SIG-M5 (cell line): ENCODE measurements around the gene LDB2.

Source experiments
- DNase-seq: peaks from one replicate; lab custom pipeline; 2025; lab: John Stamatoyannopoulos, UW

The LDB2 gene

GRCh38 chr4:16721613-16722291 lies 176.7 kb downstream of the LDB2 start:
- DNase-seq: no peak

- no peak for DNase-seq
Observed at GRCh38 chr4:16720761-16721160, 177.7 kb downstream of the LDB2 start.

DNA sequence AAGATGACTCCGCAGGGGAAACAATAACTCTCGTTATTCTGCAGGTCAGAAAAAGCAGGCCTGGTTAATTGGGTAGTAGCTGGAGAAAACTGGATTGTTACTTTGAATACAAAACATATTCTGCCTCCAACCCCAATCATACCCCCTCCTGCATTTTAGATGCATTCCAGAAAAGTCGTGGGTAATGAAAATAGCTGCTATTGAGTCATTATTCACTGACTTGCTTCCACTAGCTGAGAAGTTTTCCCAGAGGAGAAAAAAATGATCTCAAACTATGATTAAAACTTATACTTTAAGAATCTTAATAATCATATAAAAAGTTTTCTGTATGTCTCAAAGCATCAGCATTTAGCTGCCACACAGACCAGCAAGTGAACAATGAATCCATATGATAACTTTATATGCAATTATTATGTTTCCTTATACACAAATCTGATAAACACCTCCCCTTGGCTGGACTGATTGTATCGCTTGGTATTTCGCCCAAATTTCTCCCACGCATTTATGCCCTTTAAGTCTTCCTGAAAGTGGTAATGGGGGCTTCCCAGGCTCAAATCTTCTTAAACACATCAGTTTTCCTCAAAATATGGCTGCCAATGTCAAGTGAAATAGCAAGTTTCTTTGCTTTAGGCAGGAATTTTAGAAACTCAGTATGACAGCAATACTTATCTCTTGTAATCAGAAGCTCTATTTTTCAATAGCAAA lies 181.0 kb downstream of the LDB2 start:
- no peak for DNase-seq

GRCh38 chr4:16715482-16715881 lies 183.0 kb downstream of the LDB2 start:
- DNase-seq: no peak

GRCh38 chr4:16714191-16714590 lies 184.3 kb downstream of the LDB2 start:
- DNase-seq: no peak

GRCh38 chr4:16713696-16714095 lies 184.7 kb downstream of the LDB2 start:
- DNase-seq: no peak

- DNase-seq: no peak
Observed at GRCh38 chr4:16713271-16713670, 185.2 kb downstream of the LDB2 start.

DNA sequence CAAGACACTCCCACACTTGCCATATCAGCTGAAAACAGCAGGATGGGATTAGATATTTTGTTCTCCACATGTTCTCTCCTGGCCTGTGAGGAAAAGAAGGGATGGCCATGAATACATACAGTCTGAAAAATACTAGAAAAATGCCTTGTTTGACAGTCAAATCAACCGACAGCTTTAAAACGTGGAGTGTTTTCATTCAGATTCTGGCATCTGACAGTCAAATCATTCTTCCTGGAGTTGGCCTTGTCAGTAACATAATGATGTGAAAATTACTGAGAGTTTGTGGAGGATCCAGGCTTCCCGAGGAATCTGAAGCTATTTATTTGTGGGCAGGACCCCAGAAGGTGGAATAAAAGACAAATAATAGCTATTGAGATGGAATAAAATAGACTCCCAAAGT lies 188.2 kb downstream of the LDB2 start:
- DNase-seq: no peak

GRCh38 chr4:16707874-16708273 lies 190.6 kb downstream of the LDB2 start:
- no peak for DNase-seq

DNA sequence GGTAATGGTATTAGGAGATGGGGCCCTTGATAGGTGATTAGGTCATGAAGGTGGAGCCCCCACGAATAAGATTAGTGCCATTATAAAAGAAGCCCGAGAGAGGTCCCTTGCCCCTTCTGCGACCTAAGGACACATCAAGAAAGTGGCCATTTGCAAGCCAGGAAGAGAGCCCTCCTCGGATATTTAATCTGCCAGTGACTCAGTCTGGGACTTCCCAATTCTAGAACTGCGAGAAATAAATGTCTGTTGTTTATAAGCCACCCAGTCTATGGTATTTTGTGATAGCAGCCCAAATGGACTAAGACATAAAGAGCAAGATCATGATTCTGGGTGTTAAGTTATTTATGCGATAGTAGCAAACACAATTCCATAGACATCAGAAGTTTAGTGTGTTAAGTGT lies 192.2 kb downstream of the LDB2 start:
- DNase-seq: no peak

- no peak for DNase-seq
Observed at GRCh38 chr4:16705341-16705740, 193.1 kb downstream of the LDB2 start.

DNA sequence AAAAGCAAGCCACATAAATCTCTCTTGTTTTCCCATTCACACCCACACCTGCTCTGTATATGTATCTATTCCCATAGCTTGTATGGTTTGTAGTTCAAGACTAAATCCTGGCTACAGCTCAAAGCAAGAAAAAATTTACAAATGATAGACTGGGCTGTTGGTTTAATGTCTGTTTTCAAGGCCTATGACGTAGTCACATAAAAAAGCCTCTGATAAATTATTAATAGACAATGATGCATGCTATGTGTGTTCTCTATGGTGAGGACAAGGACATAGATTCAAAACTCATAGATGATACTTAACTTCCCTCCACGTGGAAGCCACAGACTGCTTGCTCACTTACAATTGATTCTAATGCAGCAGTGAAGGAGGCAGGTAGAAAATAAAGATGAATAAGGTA lies 194.0 kb downstream of the LDB2 start:
- DNase-seq: no peak

- no peak for DNase-seq
Observed at GRCh38 chr4:16695896-16696295, 202.5 kb downstream of the LDB2 start.

GRCh38 chr4:16694884-16695276 lies 203.6 kb downstream of the LDB2 start:
- DNase-seq: no peak

- DNase-seq: no peak
Observed at GRCh38 chr4:16694173-16694883, 204.1 kb downstream of the LDB2 start.

DNA sequence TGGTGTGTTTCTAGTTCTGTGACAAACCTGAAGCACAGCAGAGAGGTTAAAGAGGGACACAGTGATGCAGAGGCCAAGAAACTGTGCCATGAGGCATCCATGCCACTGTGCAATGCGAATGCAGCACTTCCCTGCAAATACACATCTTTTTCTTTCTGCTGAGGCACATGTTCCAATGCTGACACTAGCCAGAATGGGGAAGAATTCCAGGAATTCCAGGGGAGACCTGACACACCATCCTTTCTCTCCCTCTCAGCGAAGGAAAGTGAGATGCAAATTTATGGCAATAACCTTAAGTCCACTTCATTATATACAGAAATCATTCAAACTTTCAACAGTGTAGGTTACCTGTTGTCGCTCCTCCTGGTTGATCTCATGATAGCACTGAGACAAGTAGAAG lies 204.8 kb downstream of the LDB2 start:
- DNase-seq: no peak

DNA sequence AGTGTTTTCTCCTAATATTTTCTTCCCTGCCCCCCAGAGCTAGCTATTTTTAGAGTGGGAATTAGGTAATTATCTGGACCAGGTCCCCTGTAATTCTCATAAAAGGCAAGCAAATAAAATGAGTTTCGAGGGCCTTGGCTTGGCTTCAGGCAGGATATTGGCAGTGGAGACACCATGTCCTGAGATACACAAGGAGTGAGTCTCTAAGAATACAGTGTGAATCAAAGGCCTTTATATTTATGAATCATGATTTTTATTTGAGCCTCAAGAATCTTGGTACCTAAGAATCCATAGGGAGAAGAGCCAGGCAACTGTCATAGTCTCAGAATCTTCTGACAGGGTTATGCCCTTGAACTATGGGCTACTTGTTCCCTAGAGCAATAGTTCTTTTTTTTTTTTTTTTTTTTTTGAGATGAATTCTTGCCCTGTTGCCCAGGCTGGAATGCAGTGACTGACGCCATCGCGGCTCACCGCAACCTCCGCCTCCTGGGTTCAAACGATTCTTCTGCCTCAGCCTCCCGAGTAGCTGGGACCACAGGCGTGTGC lies 205.4 kb downstream of the LDB2 start:
- no peak for DNase-seq

DNA sequence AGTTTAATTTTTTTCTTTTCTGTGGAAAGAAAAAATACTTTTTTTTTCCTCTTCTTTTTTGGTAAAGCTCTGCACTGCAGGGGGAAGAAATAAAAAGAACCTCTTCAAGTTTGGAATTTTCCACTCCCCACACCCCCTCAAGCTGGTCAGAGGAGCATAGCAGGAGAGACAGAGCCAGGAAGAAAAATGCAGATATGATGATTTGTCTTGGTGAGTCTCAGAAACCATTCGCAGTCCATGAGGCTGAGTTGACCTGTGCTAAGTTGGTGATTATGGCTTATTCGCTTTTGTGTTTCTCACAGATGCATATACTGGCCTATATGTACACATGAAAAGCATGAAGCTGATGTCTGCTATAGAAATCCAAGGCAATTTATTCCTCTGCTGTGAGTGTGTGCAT lies 205.9 kb downstream of the LDB2 start:
- DNase-seq: no peak

DNA sequence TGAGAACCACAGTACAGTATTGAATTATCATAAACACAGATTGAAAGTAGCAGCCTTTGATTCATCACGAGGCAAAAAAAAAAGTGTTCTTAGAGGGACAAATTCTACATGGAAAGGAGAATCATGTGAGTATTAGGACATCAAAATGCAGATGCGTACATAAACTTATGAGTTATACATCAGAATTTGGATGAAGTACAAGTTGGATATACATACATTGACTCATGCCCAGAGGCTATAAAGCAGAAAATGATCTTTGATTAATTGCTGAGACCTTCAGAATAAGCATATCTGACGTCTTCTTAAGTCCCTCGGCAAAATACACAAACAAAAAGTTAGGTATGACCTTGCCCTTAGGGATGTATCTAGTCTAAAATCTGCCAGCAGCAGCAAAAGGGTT lies 206.4 kb downstream of the LDB2 start:
- DNase-seq: no peak

DNA sequence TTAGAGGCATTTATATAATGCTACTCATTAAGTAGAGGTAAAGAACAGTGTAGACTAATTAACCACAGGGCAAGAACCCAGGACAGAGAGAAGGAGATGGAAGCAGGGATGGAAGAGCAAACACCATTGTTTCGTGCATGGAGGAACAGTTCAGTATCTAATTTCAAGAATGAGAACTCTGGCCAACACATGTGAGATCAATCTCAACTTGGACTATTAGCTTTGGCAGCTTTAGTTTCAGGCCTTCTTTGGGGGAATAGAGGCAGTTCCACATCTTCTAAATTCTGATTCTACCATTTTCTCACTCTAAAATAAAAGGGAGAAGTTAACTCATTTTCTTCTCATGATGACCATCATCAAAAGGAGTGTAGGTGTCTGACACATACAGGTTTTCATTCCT lies 207.0 kb downstream of the LDB2 start:
- no peak for DNase-seq

DNA sequence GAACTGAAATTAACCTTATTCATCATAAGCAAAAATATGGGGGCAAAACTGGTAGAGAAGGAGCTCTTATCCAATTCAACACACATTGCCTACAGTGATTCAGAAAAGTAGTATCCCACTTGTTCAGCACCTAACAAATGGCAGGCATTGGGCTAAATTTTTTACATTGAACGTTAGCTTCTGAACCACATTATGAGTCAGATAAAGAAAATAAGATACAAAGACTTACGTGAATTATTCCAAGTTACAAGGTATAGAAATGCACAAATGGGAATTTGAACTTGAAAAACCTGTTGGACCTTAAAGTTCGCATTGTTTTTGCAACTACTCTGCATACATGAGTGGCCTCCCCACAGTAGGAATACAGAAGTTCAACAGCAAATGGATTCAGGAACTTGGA lies 210.6 kb downstream of the LDB2 start:
- DNase-seq: no peak

DNA sequence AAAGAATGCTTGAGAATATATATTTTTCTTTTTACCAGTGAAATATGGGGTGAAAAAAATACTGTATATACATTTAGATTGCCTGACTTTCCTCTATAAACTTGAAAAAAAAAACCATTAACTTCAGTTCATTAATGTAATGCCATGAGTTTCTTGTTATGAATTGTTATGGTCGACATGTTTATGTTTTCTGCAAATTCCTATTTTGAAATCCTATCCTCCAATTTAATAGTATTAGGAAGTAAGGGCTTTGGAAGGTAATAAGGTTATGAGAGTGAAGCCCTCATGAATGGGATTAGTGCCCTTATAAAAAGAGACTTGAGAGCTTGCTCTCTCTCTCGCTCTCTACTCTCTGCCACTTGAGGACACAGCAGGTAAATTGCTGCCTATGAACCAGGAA lies 211.4 kb downstream of the LDB2 start:
- no peak for DNase-seq

DNA sequence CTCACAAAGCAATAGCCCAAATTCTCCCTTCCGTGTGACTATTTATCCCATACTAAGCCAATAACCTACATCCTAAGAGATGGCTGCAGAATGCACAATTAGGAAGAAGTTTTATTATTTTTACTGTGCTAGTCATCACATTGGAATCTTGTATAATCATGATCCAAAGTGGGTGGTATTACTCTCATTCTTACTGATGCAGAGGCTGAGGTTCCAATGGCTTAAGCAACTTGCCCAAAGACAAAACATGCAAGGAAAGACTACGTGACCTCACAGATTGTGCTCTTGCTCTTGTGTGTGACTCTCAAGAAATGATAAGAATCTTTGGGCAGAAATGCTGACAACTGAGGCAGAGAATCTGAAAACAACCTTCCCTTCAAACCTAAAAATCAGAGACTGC lies 212.2 kb downstream of the LDB2 start:
- DNase-seq: no peak
